Measurements from ENCODE around the gene GAR1. TPM values are rescaled to one million over a fixed set of nuclear protein-coding genes. Genes with fewer than 3 reads are reported as not detected.

Gene GAR1
- total RNA-seq, 1 donor from 2014 or later: 6.4 TPM

- H3K27me3 ChIP-seq: no peaks in the 10 kb centered on the region
- DNase-seq (ENCODE audit: extremely low spot score in 2 of 2): no peak
- H3K4me3 ChIP-seq: no peak overlapping the region
- H3K4me1 ChIP-seq: no peaks in the 10 kb centered on the region
- H3K36me3 ChIP-seq: no peaks in the 10 kb centered on the region
- no peak overlapping the region for H3K27ac ChIP-seq
- H3K9me3 ChIP-seq: no peaks in the 10 kb centered on the region
- TF ChIP-seq CTCF (IDR thresholded peaks at IDR 0.05): no peak
- intact Hi-C loops (cut with DNase I): no loop called here
Observed at GRCh38 chr4:109870061-109870460, 54.5 kb downstream of the GAR1 start.

GRCh38 chr4:109872065-109872464 is 56.5 kb downstream of the GAR1 start:
- Histone ChIP-seq H3K9me3 (no peaks in the 10 kb centered on the region), H3K4me1 (no peaks in the 10 kb centered on the region), H3K27ac (no peak overlapping the region), H3K27me3 (no peaks in the 10 kb centered on the region), H3K36me3 (no peaks in the 10 kb centered on the region), H3K4me3 (no peak overlapping the region)
- intact Hi-C loops (cut with DNase I): no loop called here
- no peak for DNase-seq (ENCODE audit: extremely low spot score in 2 of 2)
- no peak for TF ChIP-seq CTCF (IDR thresholded peaks at IDR 0.05)
- no peak for TF ChIP-seq POLR2A (IDR thresholded peaks at IDR 0.05)
- no peak for TF ChIP-seq POLR2AphosphoS5 (IDR thresholded peaks at IDR 0.05; ENCODE audit: insufficient read depth in 1 of 2, low read depth in 1 of 2)

DNA sequence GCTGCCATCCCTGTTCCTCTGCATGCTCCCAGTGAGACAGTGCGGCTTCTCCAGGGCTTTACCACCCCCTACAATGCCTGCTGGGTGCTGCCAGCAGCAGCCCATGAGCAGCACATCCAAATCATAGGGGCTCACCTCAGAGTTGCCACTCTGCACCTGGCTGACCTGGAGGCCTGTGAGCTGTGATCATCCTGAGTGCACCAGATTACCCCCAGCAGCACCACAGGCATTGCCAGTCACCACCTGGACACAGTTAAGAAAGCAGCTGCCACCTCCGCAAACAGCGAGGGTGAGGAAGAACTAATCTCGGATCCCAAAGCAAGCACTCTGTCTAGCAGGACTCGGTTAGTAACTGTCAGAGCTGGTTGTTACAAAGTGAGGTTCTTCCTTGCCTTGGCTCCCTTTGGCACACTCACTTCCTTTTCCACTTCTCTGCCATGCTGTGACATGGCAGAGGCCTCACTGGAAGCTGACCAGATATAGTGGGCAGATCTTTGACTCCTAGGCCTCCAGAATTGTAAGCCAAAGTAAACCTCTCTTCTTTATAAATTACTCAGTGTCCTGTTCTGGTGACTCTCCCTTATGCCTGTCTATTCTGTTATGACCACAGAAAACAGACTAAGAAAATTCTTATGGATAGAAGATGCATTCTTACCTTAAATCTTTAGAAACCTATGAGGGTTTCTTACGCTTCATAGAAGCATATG is 57.5 kb downstream of the GAR1 start:
- intact Hi-C loops (cut with DNase I): no loop called here
- TF ChIP-seq POLR2AphosphoS5 (IDR thresholded peaks at IDR 0.05; ENCODE audit: insufficient read depth in 1 of 2, low read depth in 1 of 2) (no peak), POLR2A (IDR thresholded peaks at IDR 0.05) (no peak), CTCF (IDR thresholded peaks at IDR 0.05) (no peak)
- Histone ChIP-seq H3K27me3 (no peaks in the 10 kb centered on the region), H3K4me1 (no peaks in the 10 kb centered on the region), H3K27ac (no peak overlapping the region), H3K36me3 (no peaks in the 10 kb centered on the region), H3K4me3 (no peak overlapping the region), H3K9me3 (no peaks in the 10 kb centered on the region)
- DNase-seq (ENCODE audit: extremely low spot score in 2 of 2): no peak

GRCh38 chr4:109873791-109874514 is 58.4 kb downstream of the GAR1 start:
- intact Hi-C loops (cut with DNase I): no loop called here
- no peaks in the 10 kb centered on the region for H3K4me1 ChIP-seq
- no peaks in the 10 kb centered on the region for H3K9me3 ChIP-seq
- H3K27ac ChIP-seq: no peak overlapping the region
- TF ChIP-seq POLR2A (IDR thresholded peaks at IDR 0.05): no peak
- TF ChIP-seq POLR2AphosphoS5 (IDR thresholded peaks at IDR 0.05; ENCODE audit: insufficient read depth in 1 of 2, low read depth in 1 of 2): no peak
- no peak for TF ChIP-seq CTCF (IDR thresholded peaks at IDR 0.05)
- H3K36me3 ChIP-seq: no peaks in the 10 kb centered on the region
- no peaks in the 10 kb centered on the region for H3K27me3 ChIP-seq
- no peak overlapping the region for H3K4me3 ChIP-seq
- DNase-seq (ENCODE audit: extremely low spot score in 2 of 2): no peak

Other genes starting within 250 kb of the GAR1 start
- gene CASP6, start 112.3 kb upstream of the GAR1 start, total RNA-seq: 7.9 TPM
- 16.9 TPM for gene PLA2G12A, start 85.7 kb upstream of the GAR1 start, total RNA-seq
- gene CFI, start 13.8 kb upstream of the GAR1 start, total RNA-seq: 15.0 TPM
- not detected for gene RRH, start 12.2 kb downstream of the GAR1 start, total RNA-seq
- gene LRIT3, start 32.3 kb downstream of the GAR1 start, total RNA-seq: not detected
- gene EGF, start 97.1 kb downstream of the GAR1 start, total RNA-seq: 0.74 TPM